Astrocyte of the spinal cord (primary cell): ENCODE results near the gene GANC.

ENCODE experiments used
- DNase-seq: peaks from one replicate; pipeline ENCODE4 v3.0.0; 2011; ENCODE audit warnings: low read depth, low spot score
- H3K4me3 ChIP-seq: 2 replicates; pipeline ENCODE4 v1.5.1; 2011; ENCODE audit warnings: low read depth, mild to moderate bottlenecking, low read length, moderate library complexity
- CTCF ChIP-seq: IDR thresholded peaks from 2 replicates; pipeline ENCODE4 v1.5.1; 2012; ENCODE audit warnings: low read depth, mild to moderate bottlenecking, low read length, inconsistent platforms
- in situ Hi-C: cut with HindIII; loops from 2 replicates; pipeline ENCODE4 v1.10.0; 2017; ENCODE audit warnings: low sequenced_read_pairs

Gene GANC

GRCh38 chr15:42270551-42270950 lies 2.5 kb upstream of the GANC start:
- no peak for DNase-seq
- TF ChIP-seq CTCF: no peak
- in situ Hi-C loops: no loop called here

GRCh38 chr15:42270996-42271395 lies 2.0 kb upstream of the GANC start:
- no peak for TF ChIP-seq CTCF
- in situ Hi-C loops: no loop called here
- DNase-seq: no peak
- no peak overlapping the region for H3K4me3 ChIP-seq

More at GRCh38 chr15:42270551-42270950, 2.5 kb upstream of the GANC start:
- H3K4me3 ChIP-seq: no peak overlapping the region

GRCh38 chr15:42273900-42274701 lies 1.1 kb downstream of the GANC start:
- TF ChIP-seq CTCF: no peak
- in situ Hi-C loops: no loop called here
- DNase-seq: peak; percentile 67
- H3K4me3 ChIP-seq: peak overlapping the region; percentile 83

GRCh38 chr15:42274702-42274989 lies 1.6 kb downstream of the GANC start:
- in situ Hi-C loops: no loop called here
- H3K4me3 ChIP-seq: peak overlapping the region; percentile 83
- no peak for DNase-seq
- TF ChIP-seq CTCF: no peak

- no peak for DNase-seq
- in situ Hi-C loops: no loop called here
- TF ChIP-seq CTCF: no peak
- H3K4me3 ChIP-seq: no peak overlapping the region
These were observed 2.9 kb downstream of the GANC start for GRCh38 chr15:42275780-42276391.

GRCh38 chr15:42276762-42277161 lies 3.8 kb downstream of the GANC start:
- in situ Hi-C loops: no loop called here
- no peak for TF ChIP-seq CTCF
- no peak for DNase-seq
- H3K4me3 ChIP-seq: no peak overlapping the region
